Hematopoietic multipotent progenitor cell treated with erythropoietin and hydrocortisone succinate and interleukin-3 and kit ligand, for 15 days (in vitro differentiated cells): ENCODE data around the gene COPS6.
"Not testable (repeated sequence)": the region's sequence is repeated elsewhere in the genome, so short reads cannot be mapped to it uniquely, and the experiment has no call there.

Experiments used
- DNase-seq: peaks from one replicate; pipeline ENCODE4 v3.0.0-alpha.2; 2015; ENCODE audit warnings: low spot score

Gene COPS6

DNA sequence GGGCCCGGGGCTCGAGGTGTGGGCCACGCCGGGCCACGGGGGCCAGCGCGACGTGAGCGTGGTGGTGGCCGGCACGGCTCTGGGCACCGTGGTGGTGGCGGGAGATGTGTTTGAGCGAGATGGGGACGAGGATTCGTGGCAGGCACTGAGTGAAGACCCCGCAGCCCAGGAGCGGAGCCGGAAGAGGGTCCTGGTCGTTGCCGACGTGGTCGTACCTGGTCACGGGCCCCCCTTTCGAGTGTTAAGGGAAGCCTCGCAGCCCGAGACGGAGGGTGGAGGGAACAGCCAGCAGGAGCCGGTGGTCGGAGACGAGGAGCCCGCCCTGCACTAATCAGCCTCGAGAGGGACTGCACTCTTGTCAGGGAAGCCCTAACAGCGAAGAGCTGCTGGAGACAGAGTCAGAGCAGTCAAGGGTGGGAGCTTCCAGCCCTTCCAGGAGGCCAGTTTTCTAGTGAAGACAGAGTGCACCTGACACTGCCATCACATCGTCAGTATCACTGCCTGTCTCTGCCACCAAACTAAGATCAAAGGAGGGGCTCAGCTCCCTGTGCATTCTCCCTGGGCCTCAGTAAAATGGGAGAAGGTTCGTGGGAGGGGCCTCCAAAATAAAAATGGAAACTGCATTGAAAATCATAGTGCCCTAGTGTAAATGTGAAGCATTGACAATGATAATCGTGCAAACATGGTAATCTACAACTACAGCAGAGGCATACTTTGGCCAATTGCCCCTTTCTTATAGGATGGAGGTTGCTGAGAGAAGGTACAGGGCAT is 39.3 kb downstream of the COPS6 start:
- DNase-seq: no peak

DNA sequence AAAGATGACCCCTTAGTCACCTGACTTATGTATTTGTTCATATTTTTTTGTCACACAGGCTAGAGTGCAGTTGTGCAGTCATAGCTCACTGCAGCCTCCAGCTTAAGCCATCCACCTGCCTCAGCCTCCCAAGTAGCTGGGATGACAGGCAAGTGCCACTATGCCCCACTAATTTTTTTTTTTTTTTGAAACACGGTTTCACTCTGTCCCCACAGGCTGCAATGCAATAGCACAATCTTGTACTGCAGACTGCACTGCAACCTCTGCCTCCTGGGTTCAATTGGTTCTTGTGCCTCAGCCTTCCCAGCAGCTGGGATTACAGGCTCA is 39.8 kb downstream of the COPS6 start:
- DNase-seq: no peak

DNA sequence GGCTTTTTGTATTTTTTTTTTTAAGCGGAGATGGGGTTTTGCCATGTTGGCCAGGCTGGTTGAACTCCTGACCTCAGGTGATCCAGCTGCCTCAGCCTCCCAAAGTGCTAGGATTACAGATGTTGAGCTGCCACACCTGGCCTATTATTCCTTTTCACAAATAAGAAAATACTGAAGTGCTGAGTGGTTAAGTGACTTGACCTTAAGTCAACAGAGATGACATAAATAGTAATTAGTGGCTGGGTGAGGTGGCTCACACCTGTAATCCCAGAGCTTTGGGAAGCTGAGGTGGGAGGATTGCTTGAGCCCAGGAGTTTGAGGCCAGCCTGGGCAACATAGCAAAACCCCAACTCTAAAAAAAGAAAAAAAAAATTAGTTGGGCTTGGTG is 41.4 kb downstream of the COPS6 start:
- not testable (repeated sequence) for DNase-seq

DNA sequence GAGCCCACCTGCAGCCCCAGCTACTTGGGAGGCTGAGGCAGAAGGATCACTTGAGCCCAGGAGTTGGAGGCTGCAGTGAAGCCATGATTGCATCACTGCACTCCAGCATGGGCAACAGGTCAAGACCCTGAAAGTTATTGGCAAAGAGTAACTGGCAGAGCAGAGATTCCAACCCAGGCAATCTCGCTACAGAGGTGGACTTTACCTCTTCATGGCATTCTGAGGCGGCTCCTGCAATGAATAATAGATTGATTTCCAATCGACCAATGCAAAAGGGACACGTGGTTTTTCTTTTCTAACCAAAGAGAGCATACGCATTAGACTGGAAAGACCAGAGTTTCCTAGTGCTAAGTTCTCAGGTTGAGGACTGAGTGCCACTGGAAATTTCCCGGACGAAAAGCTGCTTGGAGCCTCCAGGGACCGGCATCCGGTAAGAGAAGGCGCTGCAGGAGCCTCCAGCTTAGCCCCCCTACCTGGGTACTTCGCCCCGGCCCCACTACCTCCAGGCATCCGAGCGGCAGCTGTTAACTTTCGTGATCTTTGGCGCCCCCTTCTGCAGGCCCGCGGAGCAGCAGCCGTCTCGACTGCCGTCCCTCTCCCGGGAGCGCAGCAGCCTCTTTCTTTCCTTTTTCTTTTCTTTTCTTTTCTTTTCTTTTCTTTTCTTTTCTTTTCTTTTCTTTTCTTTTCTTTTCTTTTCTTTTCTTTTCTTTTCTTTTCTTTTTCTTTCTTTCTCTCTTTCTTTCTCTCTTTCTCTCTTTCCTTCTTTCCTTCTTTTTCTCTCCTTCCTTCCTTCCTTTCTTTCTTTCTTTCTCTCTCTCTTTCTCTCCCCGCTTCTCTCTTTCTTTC is 42.1 kb downstream of the COPS6 start:
- peak; percentile 83 for DNase-seq

DNA sequence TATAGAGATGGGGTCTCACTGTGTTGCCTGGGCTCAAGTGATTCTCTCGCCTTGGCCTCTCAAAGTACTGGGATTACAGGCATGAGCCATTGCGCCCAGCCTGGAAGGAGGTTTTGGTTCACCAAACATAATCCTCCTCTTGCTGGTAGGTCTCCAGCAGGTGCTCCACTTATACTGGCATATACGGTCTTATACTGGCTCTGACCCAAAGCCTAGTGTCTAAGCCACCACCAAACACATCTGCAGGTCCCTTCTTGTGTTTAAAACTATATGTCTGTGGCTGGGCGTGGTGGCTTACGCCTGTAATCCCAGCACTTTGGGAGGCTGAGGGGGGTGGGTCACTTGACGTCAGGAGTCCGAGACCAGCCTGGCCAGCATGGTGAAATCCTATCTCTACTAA is 43.4 kb downstream of the COPS6 start:
- DNase-seq: no peak

DNA sequence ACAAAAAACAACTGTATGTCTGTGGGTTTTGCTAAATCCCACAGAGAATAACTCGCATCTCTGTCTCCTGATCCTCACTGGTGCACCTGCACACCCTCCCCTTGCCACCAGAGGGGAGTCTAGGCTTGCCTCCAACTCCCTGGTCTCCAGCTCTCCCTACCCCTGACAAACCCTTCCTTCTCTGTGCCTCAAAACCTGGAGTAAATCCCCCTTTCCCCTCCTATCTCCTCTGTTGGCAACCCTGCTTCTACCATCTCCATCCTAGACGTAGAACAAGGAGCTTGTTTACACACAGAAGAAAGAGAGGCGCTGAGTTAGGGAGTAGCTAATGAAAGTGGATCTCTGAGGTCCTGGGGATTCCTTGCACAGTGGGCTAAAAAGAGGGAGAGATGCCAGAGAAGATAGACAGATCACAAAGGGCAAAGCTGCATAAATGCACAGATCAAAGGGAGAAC is 44.0 kb downstream of the COPS6 start:
- DNase-seq: peak; percentile 64

DNA sequence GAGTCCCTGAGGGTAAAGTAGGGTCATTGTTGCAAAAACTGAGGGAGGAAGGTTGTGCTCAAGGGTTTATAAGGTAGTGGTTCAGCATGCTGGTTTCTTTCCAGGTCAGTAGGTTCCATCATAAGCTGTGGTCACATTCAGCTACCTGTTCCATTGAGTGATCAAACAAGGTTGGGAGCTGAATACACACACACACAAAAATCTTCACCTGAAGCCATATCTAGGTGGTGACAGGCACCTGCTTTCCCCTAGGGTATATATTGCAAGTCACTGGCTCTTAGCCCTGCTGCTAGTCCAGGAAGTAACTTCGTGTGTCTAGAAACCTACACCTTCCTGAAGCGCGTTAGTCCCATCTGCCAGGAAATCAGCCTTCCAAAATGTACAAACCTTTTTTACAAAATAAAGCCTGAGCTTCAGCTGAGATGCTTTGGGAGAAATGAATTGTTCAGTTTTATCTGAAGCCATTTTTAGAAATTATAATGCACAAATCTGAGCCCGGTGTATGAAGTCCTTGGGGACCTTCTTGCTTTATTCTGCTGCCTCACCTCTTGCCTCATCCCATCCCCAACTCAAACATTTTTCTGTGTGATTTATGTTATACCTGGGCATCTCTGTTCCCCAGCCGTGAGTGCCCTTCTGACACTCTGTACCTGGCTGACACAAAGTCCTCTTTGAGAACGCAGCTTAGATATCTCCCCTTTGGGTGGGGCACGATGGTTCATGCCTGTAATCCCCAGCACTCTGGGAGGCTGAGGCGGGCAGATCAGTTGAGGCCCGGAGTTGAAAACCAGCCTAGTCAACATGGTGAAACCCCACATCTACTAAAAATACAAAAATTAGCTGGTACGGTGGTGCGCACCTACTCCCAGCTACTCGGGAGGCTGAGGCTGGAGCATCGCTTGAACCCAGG is 49.3 kb downstream of the COPS6 start:
- no peak for DNase-seq

DNA sequence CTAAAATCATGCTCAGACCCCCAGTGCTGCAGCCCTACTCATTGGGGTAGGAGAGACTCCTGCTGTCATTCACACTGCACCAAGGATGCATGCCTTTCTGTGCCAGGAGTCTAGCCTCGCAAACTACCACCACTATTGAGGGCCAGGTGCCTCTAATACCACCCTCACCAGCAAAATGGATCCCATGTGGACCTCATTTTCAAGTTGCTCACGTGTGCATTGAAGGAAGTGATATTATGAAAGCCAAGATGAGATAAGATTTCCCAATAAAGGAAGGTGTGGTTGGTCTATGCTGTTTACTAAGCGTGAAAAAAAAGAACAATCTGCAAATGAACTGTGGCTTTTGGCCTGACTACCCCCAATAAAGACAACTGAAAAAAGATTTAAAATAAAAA is 52.8 kb downstream of the COPS6 start:
- no peak for DNase-seq
